NCI-H2227 treated with DMSO at 0.1 percent for 48 hours (cell line): ENCODE data around the gene LEF1.
A peak's percentile ranks its signal among the peaks of the same experiment; 100 is the strongest.

Experiments
- DNase-seq: peaks from one replicate; lab custom pipeline; 2025; lab: John Stamatoyannopoulos, UW

Gene LEF1

GRCh38 chr4:108146819-108147218 is 21.9 kb downstream of the LEF1 start:
- no peak for DNase-seq

- no peak for DNase-seq
Observed at GRCh38 chr4:108146336-108146735, 22.4 kb downstream of the LEF1 start.

DNA sequence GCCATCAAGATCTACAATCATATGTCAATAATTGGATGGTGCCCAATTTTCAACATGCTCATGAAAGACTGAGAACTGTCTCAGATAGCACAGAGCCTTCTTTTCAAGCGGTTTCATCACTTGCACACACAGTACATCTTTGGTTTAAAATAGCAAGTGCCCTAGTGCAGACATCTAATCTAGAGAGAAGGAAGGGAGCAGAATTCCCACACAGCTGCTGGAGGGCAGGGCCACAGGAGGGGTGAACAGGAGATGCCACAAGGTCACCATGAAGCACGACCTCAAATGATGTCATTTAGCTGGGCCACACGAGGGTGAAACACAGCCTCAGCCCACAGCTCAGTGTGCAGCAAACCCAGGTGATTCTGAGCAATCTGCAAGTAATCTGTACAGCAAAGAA is 24.3 kb downstream of the LEF1 start:
- DNase-seq = no peak

DNA sequence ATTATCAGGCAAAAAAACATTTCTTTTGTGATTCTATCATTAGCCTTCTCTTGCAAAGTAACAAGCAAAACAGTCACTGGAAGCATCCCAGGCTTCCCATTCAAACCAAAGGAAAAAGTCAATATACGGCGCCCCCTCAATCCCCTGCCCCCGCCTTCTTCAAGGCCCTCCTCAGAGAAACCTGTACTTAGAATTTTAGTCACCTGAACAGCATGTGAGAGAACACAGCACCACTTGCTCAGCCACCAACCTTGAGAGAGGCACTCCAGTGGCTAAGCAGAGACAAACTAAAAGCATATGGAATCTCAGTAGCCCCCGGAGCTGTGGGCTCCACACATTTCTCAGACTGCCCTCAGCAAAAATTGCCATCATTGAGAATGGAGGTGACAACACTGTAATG is 25.2 kb downstream of the LEF1 start:
- DNase-seq = peak; percentile 19

DNA sequence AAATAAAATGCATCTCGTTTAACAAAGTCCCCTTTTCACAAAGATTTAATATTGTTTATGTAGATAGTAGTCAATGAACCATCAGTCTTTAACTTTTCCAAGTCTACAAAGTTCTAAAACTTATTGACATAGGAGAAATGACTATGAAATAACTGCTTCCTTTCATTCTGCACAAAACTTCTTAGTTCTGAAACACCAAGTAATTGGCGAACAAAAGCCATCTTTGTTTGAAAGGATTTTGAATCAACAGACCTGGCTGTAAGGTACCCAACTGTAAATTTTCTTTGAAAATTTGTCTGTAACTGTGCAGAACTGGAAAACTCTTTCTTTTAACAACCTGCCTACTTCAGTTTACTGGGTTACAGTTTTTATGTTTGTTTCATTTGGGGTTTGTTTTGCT is 25.9 kb downstream of the LEF1 start:
- DNase-seq = no peak

DNA sequence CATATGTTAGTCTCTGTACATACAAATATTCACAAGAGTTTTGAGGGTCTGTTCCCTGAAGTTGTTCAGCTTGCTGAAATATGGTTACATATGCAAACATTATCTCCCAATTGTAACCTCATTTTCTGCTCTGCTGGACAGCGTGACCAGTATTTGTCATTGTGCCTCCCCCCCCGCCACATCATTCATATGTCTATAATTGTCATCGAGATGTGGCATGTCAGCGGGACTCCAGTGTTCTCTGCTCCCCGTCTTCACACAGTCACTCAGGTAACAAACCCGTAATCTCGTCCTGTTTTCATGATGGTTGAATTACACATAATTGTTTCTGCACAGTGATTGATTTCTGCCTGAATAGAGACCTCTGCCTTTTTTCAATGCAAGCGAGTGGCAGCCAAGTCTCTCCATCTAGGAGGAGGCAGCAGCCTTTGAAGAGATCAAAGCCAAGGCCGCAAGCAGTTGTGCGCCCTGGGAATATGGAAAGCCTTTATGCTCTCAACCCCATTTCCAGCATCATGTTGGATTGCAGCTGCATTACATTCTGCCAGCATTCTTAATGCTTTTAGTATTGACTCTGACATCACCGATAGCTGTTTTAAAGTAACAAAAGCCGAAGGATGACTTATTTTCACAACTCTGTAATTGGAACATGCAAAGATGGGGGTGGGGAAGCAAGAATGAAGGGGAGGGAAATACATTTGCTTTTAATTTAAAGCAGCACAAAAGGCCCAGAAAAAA is 27.4 kb downstream of the LEF1 start:
- DNase-seq = peak; percentile 66

DNA sequence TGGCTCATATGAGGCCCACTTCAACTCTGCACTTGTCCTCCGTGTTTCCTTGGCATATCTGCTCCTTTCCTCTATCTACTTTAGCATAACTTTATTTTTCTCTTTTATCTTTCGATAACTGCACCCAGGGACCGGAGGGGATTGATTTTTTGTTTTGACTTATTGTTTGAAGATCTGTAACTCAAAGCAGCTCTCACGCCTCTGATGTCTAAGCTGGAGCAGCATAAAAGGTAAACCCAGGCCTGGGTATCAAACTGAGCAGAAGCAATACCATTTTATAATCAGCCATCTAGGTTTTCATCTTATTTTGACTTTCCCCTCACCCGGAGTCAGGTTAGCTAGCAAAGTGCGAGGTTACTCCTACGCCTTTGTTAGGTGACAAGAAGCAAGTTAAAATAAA is 28.4 kb downstream of the LEF1 start:
- no peak for DNase-seq

DNA sequence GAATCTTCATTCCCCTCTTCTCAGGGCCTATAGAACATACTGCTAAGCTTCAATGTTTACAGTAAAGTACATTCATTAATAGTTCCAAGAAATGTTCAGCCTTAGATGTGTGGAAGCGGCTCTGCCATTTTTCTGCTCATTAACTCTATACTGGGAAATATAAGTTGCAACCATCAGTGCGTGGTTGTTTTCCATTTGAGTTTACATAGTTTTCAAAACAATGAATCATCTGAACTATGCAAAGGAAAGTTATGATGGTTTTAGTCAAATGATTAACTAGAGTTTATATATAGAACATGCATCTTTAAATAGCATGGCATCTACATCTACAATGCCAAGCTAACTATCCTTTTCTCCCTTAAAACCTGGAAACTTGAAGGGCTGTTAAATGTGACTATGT is 29.6 kb downstream of the LEF1 start:
- DNase-seq = no peak

DNA sequence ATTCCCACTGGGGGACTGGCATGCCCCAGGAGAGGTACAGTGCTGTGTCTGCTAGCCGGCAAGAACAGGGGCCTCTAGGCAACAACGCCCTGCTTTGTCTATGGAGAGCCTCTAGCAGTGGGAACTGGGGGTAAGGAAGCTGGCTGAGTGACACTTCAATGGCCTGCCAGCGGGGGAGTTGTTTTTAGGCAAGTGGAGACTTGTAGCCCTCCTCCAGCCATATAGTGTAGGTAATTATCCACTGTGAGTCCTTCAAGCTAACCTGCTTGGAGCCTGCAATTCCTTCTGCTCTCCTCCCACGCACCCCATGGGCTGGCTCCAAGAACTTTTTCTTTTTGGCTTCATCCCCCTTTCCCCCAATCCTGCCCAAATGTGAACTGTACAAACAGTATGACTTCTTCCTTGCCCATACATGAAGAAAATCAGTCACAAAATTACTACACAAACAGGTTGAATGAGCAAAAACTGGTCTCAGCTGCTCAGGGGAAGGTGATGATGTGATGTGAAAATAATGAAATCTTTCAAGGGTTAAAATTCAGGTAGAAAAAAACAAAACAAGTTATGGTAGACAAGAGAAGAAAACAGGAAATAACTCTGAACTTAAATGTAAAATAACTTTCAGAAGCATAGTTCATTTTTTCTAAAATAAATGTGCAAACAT is 33.1 kb downstream of the LEF1 start:
- DNase-seq = peak; percentile 74

DNA sequence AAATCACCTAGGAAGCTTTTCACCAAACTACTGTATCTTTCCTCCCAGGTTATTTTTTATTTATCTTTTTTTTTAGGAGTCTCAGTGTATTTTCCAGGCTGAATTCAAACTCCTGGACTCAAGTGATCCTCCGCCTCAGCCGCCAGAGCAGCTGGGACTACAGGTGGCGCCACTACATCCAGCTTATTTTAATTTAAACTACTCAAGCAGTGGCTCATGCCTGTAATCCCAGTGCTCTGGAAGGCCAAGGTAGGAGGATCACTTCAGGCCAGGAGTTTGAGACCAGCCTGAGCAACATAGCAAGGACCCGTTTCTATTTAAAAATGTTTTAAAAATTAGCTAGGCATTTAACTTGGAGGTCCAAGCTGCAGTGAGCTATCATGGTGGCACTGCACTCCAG is 37.8 kb downstream of the LEF1 start:
- DNase-seq = no peak

GRCh38 chr4:108129196-108129595 is 39.5 kb downstream of the LEF1 start:
- no peak for DNase-seq

DNA sequence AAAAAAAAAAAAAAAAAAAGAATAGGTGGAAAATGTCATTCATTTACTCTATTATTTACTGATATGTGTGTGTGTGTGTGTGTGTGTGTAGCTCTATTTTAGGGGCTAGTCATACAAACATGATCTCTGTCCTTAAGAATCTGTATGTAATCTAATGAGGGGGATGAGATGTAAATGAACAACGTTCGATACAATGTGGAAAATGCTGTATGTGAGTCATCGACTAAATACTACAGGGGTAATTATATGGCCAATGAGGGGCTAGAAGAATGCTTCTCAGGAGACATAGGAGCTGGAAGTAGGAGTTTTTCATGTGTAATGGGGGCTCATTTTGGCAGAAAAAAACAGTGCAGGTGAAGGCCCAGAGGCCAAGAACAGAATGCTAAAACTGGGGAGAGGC is 41.9 kb downstream of the LEF1 start:
- DNase-seq = no peak

DNA sequence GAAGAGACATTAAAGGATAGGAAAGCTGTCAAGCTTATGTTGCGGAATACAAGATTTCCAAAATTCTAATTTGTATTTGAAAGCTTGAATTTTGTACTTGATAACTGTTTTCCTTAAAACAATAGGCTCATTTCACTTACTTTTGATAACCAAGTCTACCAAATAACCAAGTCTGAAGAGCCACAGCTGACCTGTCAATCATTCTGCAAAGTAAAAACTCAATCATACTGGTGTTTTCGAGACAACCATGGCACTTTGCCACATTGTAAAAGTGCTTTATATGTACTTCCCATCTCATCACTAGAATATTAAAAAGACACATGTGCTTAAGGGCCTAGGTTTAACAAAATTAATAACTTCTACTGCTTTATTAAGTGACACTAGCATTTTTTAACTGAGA is 47.9 kb downstream of the LEF1 start:
- DNase-seq = no peak

- DNase-seq = no peak
Observed at GRCh38 chr4:108119199-108119800, 49.4 kb downstream of the LEF1 start.

- DNase-seq = peak; percentile 73
Observed at GRCh38 chr4:108118505-108118904, 50.2 kb downstream of the LEF1 start.

GRCh38 chr4:108117418-108118182 is 51.1 kb downstream of the LEF1 start:
- DNase-seq = peak; percentile 59

GRCh38 chr4:108116423-108117168 is 52.1 kb downstream of the LEF1 start:
- DNase-seq = no peak

- no peak for DNase-seq
Observed at GRCh38 chr4:108115168-108115526, 53.6 kb downstream of the LEF1 start.

DNA sequence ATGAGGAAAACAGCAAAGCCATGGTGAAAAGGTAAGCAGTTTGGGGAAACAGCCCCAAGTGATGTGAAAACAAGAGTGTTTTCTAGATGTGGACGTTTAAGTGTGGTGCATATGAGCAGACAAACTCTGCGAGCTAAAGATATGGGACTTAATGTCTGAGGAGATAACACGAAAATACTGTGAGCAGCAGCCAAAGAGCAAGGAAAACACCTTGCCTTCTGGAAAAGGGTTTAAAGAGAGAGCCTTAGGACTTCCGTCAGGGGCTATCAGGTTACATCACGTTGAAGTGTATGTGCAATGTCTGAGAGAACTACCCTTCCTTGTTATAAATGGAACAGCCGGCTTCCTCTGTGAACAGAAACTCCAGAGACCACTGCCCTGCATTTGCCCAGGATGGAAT is 54.2 kb downstream of the LEF1 start:
- no peak for DNase-seq

- DNase-seq = no peak
Observed at GRCh38 chr4:108113229-108113628, 55.5 kb downstream of the LEF1 start.

DNA sequence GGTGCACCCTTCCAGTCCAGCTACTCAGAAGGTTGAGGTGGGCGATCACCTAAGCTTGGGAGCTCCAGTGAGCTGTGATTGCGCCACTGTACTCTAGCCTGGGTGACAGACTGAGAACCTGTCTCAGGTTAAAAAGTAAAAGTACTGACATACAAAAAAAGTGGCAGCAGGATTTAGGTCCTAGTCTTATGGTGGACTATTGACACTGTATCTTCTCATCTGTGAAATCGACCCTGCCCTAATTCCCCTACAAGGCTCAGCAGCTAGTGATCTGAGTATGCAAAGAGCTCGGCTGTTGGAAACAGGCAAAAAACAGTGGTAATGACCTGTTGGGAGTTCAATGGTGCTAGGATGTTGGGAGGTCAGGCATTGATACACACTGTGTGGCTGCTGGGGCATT is 57.0 kb downstream of the LEF1 start:
- DNase-seq = no peak

GRCh38 chr4:108110450-108110849 is 58.3 kb downstream of the LEF1 start:
- no peak for DNase-seq
